Glutamatergic neuron (in vitro differentiated cells): ENCODE results near the gene ARHGAP45. TPM values are rescaled to one million over a fixed set of nuclear protein-coding genes. Genes with fewer than 3 reads are reported as not detected.

Experiments used
- DNase-seq: peaks from one replicate; pipeline ENCODE4 v3.0.0; 2022
- H3K27ac Mint-ChIP-seq: one replicate; pipeline ENCODE4 v1.8.0; 2020; ENCODE audit warnings: mild to moderate bottlenecking, mixed read lengths, inconsistent platforms; ENCODE audit not compliant: unreplicated experiment
- H3K27me3 Mint-ChIP-seq: one replicate; pipeline ENCODE4 v1.8.0; 2020; ENCODE audit warnings: mild to moderate bottlenecking, moderate library complexity, mixed read lengths, inconsistent platforms; ENCODE audit not compliant: unreplicated experiment
- H3K36me3 Mint-ChIP-seq: one replicate; pipeline ENCODE4 v1.8.0; 2020; ENCODE audit warnings: mild to moderate bottlenecking, mixed read lengths, inconsistent platforms; ENCODE audit not compliant: unreplicated experiment
- H3K4me1 Mint-ChIP-seq: one replicate; pipeline ENCODE4 v1.8.0; 2020; ENCODE audit warnings: mild to moderate bottlenecking, low read depth, mixed read lengths, inconsistent platforms; ENCODE audit not compliant: unreplicated experiment
- H3K4me3 Mint-ChIP-seq: one replicate; pipeline ENCODE4 v1.8.0; 2020; ENCODE audit warnings: mild to moderate bottlenecking, mixed read lengths, inconsistent platforms; ENCODE audit not compliant: unreplicated experiment
- H3K9me3 Mint-ChIP-seq: one replicate; pipeline ENCODE4 v1.8.0; 2020; ENCODE audit warnings: mild to moderate bottlenecking, moderate library complexity, mixed read lengths, inconsistent platforms; ENCODE audit not compliant: unreplicated experiment
- total RNA-seq: library from RNA; stranded (reverse); fragmentation: NEBNext Ultra II Directional; extraction: Animal tissue kit (Norgen Biotek cat#: 25700); gene quantifications from one replicate; pipeline ENCODE4 v1.2.1, GENCODE V29; 2021; ENCODE audit not compliant: unreplicated experiment
- TF ChIP-seq, protein P1 (sequence below): fragments of 200-600 bp; sonication (generic); IDR thresholded peaks from one replicate; pipeline ENCODE4 v1.5.0; 2021; ENCODE audit not compliant: partially characterized antibody, unreplicated experiment

ARHGAP45 gene
- total RNA-seq, 1 donor from 2014 or later = 1.7 TPM

DNA sequence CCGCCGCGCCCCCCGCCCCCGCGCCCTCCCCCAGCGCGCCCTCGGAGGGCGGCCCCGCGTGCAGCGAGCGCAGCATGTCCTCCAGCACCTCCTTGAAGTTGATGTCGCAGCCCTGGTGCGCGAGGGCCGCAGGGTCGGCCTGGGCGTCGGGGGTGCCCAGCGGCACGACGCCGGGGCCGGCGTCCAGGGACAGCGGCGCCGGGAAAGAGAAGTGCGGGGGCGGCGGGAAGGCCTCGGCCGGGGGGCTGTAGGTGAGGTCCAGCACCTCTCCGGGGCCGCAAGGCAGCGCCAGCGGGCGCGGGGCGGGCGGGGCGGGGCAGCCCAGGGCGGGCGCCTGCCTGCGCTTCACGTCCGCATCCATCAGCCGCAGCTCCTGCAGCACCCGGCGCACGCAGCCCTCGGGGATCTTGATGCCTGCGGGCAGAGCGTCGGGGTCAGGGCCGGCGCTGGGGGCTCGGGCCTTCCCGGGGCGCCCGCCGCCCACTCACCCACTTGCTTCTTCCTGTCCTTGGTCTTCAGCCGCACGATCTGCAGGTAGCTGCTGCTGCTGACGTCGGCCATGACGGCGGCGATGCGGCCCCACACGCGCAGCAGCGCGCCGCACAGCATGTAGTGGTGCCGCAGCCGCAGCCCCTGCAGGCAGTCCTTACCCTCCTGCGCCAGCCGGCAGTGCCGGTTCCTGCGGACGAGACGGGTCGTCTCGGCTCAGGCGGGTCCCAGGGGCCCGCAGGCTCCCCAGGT is 41.5 kb downstream of the ARHGAP45 start:
- Mint-ChIP-seq H3K36me3 (no peaks in the 10 kb centered on the region), H3K27ac (no peak overlapping the region), H3K4me3 (no peak overlapping the region), H3K4me1 (peaks cover 2% of the 10 kb centered on the region), H3K9me3 (peaks cover 4% of the 10 kb centered on the region), H3K27me3 (peaks cover 1% of the 10 kb centered on the region)
- no peak for DNase-seq
- TF ChIP-seq, protein P1, sequence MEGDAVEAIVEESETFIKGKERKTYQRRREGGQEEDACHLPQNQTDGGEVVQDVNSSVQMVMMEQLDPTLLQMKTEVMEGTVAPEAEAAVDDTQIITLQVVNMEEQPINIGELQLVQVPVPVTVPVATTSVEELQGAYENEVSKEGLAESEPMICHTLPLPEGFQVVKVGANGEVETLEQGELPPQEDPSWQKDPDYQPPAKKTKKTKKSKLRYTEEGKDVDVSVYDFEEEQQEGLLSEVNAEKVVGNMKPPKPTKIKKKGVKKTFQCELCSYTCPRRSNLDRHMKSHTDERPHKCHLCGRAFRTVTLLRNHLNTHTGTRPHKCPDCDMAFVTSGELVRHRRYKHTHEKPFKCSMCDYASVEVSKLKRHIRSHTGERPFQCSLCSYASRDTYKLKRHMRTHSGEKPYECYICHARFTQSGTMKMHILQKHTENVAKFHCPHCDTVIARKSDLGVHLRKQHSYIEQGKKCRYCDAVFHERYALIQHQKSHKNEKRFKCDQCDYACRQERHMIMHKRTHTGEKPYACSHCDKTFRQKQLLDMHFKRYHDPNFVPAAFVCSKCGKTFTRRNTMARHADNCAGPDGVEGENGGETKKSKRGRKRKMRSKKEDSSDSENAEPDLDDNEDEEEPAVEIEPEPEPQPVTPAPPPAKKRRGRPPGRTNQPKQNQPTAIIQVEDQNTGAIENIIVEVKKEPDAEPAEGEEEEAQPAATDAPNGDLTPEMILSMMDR = no peak

DNA sequence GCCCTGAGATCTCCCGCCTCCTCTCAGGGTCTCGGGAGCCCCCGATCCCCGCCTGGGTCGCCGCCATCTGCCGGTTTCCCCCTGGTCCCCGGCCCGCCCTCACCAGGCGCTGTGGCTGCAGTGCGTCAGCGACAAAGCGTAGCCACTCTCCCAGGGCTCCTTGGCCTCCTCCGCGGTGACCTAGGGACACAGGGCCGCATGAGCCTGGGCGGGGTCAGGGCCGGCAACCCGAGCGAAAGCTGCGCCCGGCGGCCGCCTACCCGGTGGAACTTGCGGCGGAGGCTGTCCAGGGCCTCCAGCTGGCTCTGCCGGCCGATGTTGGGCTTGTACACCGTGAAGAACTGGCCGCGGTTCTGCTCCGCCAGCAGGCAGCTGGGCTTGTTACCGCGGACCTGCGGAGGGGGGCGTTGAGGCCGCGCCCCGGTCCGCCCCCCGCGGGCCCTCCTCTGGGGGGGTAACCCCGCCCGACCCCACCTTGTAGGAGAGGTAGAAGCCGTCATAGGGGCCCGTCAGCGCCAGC is 42.1 kb downstream of the ARHGAP45 start:
- no peak overlapping the region for H3K4me3 Mint-ChIP-seq
- TF ChIP-seq, protein P1 = no peak
- H3K27ac Mint-ChIP-seq = no peak overlapping the region
- H3K27me3 Mint-ChIP-seq = peaks cover 1% of the 10 kb centered on the region
- H3K4me1 Mint-ChIP-seq = peaks cover 2% of the 10 kb centered on the region
- no peaks in the 10 kb centered on the region for H3K36me3 Mint-ChIP-seq
- no peak for DNase-seq
- peaks cover 4% of the 10 kb centered on the region for H3K9me3 Mint-ChIP-seq

DNA sequence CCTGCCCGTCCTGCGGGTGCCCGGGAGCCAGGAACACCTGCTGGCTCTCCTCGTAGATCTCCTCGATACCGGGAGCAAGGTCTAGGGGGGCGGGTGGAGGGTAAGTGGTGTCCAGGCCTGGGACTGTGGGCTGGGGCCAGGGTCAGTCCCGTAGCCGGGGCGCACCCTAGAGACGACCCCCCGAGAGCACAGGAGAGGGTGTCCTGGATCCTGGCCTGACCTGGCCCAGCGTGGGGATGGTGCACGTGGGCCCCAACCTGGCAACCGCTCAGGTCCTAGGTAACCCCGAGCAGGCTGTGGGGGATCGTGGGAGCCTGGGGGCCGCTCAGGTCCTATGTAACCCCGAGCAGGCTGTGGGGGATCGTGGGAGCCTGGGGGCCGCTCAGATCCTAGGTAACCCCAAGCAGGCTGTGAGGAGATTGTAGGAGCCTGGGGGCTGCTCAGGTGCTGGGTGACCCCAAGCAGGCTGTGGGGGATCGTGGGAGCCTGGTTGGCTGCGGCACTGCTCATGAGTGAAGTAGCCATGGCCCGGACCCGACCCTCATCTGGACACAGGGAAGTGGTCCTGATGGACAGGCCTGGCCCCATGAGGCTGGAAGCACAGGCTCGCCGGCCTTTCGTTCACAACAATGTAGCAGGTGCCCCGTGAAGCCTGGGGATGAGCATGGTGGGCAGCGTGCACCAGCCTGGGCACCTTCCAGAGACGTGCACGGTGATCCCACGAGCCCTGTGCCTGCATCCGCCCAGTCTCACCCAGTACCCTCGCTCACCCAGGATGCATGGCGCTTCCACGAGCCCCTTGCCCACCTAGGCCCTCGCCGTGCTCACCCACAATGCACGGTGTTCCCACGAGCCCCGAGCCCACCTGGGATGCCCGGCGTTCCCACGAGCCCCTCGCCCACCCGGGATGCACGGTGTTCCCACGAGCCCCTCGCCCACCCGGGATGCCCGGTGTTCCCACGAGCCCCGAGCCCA is 43.0 kb downstream of the ARHGAP45 start:
- Mint-ChIP-seq H3K27me3 (peaks cover 1% of the 10 kb centered on the region), H3K4me3 (no peak overlapping the region), H3K36me3 (no peaks in the 10 kb centered on the region), H3K27ac (no peak overlapping the region), H3K4me1 (peaks cover 2% of the 10 kb centered on the region), H3K9me3 (peaks cover 4% of the 10 kb centered on the region)
- TF ChIP-seq, protein P1 = no peak
- DNase-seq = no peak

DNA sequence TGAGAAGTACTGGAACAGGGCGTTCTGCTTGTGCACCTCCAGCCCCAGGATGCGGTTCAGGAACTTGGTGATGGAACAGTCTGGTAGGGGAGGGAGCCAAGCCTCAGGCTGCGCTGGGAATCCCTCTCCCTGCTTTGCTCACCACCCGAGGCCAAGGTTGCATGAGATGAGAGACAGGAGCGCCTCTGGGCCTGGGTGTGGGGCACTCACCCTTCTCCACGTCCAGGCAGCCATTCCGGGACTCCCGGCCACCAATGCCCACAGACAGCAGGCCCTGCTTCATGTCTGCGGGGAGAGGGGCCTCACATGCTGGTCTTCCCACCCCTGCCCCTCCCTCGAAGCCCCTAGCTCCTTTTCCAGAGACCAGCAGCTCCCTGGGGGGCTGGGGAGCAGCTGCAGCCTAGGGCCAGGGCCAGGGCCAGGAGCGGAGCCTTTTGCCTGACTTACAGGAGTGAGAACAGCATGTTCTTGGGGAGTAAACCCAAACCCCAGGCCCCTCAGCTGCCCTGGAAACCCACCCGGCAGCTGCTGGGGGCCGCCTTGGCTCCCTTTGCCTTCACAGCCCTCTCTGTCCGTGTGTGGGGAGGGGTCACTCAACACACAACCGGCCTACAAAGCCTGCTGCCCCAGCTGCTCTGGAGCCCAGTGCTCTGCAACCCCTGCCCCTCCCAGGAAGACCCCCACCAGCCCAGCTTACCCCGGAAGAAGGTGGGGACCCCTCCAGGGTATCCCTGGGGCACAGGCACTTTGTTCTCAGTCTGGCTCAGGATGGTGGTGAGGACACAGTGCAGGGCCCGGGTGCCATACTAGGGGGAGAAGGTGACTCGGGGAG is 44.1 kb downstream of the ARHGAP45 start:
- Mint-ChIP-seq H3K4me3 (peak overlapping the region; percentile 30), H3K4me1 (peaks cover 2% of the 10 kb centered on the region)

More for the DNA sequence above, 44.1 kb downstream of the ARHGAP45 start:
- Mint-ChIP-seq H3K27ac (peak overlapping the region; percentile 59), H3K9me3 (peaks cover 2% of the 10 kb centered on the region), H3K36me3 (no peaks in the 10 kb centered on the region), H3K27me3 (peaks cover 1% of the 10 kb centered on the region)
- TF ChIP-seq, protein P1 = no peak
- peak; percentile 72 for DNase-seq
